Naive thymus-derived CD8-positive, alpha-beta T cell (primary cell): ENCODE results near the gene WIPF1. TPM values are rescaled to one million over a fixed set of nuclear protein-coding genes. Genes with fewer than 3 reads are reported as not detected.

Experiments used
- ATAC-seq, 2 donors: fragments of 150-1000 bp; cut with Tn5 transposase in 1 of 2; sonication (Bioruptor Pico), chemical (Tn5 transposase) in 1 of 2; 1 replicate in 1 of 2; 2 replicates in 1 of 2; pipeline ENCODE4 v1.10.0; 2021; ENCODE audit warnings: mild to moderate bottlenecking in 2 of 2, moderate library complexity in 2 of 2
- POLR2A ChIA-PET: fragments of 350-600 bp; sonication (Branson Sonifier 250); formaldehyde crosslinking; loops from one replicate; lab custom pipeline; 2021; ENCODE audit warnings: antibody characterized with exemption; lab: Charles Lee
- DNase-seq, 10 donors: peaks; one replicate each; pipeline versions ENCODE4 v3.0.0 to v3.0.0-alpha.2; 2020 to 2022
- H3K27ac Mint-ChIP-seq, 10 donors: one replicate each; pipeline ENCODE4 v1.8.0; 2020 to 2022; ENCODE audit warnings: mild to moderate bottlenecking in 10 of 10, mixed read lengths in 10 of 10, moderate library complexity in 4 of 10, inconsistent platforms in 1 of 10
- H3K27me3 Mint-ChIP-seq, 5 donors: one replicate each; pipeline ENCODE4 v1.8.0; 2021 to 2022; ENCODE audit warnings: mixed read lengths in 5 of 5
- H3K36me3 Mint-ChIP-seq, 3 donors: one replicate each; pipeline ENCODE4 v1.8.0; 2020 to 2022; ENCODE audit warnings: mixed read lengths in 3 of 3, mild to moderate bottlenecking in 2 of 3, inconsistent platforms in 1 of 3
- H3K4me1 Mint-ChIP-seq, 4 donors: one replicate each; pipeline ENCODE4 v1.8.0; 2021 to 2022; ENCODE audit warnings: mixed read lengths in 4 of 4
- H3K4me3 Mint-ChIP-seq, 10 donors: one replicate each; pipeline ENCODE4 v1.8.0; 2020 to 2022; ENCODE audit warnings: mild to moderate bottlenecking in 10 of 10, mixed read lengths in 10 of 10, moderate library complexity in 6 of 10, inconsistent platforms in 1 of 10
- H3K9me3 Mint-ChIP-seq, 9 donors: one replicate each; pipeline ENCODE4 v1.8.0; 2020 to 2022; ENCODE audit warnings: mixed read lengths in 9 of 9, mild to moderate bottlenecking in 3 of 9, inconsistent platforms in 1 of 9, moderate library complexity in 1 of 9
- polyA plus RNA-seq, 3 donors: library from polyadenylated mRNA; unstranded; fragments of 300-500 nt; fragmentation: Illumina TruSeq; gene quantifications; one replicate each; pipeline ENCODE4 v1.2.3, GENCODE V29; 2021
- total RNA-seq, 8 experiments: library from RNA in 2 of 8; stranded (reverse) in 2 of 8; gene quantifications; one replicate each; pipeline ENCODE4 v1.2.3 and lab custom pipeline; 2021 to 2026

Gene WIPF1
- total and polyA plus RNA-seq, 5 experiments from 2014 or later = 97.5 to 419 (median 116) TPM

DNA sequence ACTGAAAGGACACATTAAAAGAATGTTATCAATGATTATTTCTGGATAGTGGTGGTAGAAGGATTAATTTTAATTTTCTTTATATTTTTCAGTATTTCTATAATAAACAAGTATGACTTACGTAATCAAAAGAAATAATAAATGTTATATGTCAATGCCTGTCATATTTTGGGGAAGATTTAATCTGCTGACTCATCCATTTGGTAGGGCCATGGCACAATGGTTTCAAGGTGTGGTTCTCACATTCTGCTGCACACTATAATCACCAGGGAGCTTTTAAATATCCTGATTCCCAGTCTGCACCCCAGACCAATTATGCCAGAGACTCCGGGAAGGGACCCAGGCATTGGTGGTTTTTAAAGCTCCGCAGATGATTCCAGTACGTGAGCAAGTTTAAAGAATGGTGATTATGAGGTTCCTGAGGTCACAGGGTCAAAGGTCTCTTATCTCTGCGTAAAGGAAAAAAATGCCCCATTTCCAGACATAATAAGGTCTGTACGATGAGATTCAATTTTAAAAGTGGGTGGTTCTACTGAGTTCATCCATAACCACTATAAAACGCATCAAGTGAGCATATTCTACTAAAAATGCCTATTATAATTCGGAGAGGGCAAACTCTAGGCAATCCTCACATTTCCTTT, 27.2 kb downstream of the WIPF1 start:
- Mint-ChIP-seq H3K36me3 (peaks cover 4 to 97% (median 43%) of the 10 kb centered on the region in 3 donors), H3K4me1 (peaks cover 26 to 55% (median 50%) of the 10 kb centered on the region in 4 donors), H3K9me3 (no peaks in the 10 kb centered on the region), H3K4me3 (no peak overlapping the region), H3K27me3 (no peaks in the 10 kb centered on the region), H3K27ac (peak overlapping the region; percentile 14 to 84 (median 70))
- no peak for DNase-seq
- ATAC-seq = no peak
- POLR2A ChIA-PET = interaction anchor here (0.6 kb wide), 1 partner anchor 161 kb away, joined by 3 read pairs; no protein-coding TSS in a partner anchor

DNA sequence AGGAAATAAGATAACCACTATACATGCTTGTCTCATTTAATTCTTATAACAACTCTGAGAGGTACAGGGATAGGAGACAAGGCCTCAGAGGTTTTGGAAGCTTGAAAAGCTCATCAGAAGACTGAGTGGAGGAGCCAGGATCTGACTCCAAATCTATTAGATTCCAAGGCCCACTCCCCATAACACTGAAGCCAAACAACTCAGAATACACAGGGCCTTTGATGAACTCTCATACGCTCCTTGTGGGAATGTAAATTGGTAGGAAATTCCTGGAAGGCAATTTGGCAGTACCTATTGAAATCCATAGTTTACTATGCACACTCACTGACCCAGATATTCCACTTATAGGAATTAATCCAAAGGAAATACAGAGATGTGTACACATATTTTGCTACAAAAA, 27.9 kb downstream of the WIPF1 start:
- Mint-ChIP-seq H3K36me3 (peaks cover 4 to 97% (median 41%) of the 10 kb centered on the region in 3 donors), H3K9me3 (no peaks in the 10 kb centered on the region), H3K27ac (peak overlapping the region in 9 of 10 donors; percentile 50 to 86 (median 72)), H3K4me1 (peaks cover 26 to 49% (median 44%) of the 10 kb centered on the region in 4 donors), H3K4me3 (no peak overlapping the region), H3K27me3 (no peaks in the 10 kb centered on the region)
- no peak for ATAC-seq
- POLR2A ChIA-PET = interaction anchor here (1.0 kb wide), 1 partner anchor 28 kb away, joined by 3 read pairs; the partner anchor contains the start of gene WIPF1
- DNase-seq = no peak

DNA sequence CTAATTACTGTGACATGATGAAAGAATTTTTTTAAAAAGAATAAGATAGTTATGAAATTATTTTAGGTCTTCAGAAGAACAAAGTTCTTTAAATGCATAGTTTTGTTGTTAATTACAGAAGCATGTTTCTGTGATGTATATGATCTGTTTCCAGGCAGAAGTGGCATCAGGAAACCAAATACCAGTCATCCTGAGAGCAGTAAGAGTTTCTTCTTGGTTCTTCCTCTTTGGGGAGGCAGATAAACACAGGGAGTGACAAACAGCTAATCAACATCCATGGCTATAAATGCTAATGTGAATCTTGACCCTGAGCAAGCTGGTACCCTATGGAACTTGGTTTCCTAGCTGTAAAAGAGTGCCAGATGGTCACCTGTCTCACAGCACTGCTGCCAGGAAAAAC, 29.2 kb downstream of the WIPF1 start:
- ATAC-seq = no peak
- Mint-ChIP-seq H3K4me3 (no peak overlapping the region), H3K36me3 (peaks cover 4 to 96% (median 34%) of the 10 kb centered on the region in 3 donors), H3K4me1 (peaks cover 22 to 38% (median 35%) of the 10 kb centered on the region in 4 donors), H3K27ac (peak overlapping the region in 5 of 10 donors; percentile 32 to 73 (median 38)), H3K9me3 (no peaks in the 10 kb centered on the region), H3K27me3 (no peaks in the 10 kb centered on the region)
- DNase-seq = no peak
- POLR2A ChIA-PET = interaction anchor here (0.6 to 1.7 kb wide), 2 partner anchors 13 to 175 kb away, joined by 4 to 5 read pairs; no protein-coding TSS in a partner anchor

DNA sequence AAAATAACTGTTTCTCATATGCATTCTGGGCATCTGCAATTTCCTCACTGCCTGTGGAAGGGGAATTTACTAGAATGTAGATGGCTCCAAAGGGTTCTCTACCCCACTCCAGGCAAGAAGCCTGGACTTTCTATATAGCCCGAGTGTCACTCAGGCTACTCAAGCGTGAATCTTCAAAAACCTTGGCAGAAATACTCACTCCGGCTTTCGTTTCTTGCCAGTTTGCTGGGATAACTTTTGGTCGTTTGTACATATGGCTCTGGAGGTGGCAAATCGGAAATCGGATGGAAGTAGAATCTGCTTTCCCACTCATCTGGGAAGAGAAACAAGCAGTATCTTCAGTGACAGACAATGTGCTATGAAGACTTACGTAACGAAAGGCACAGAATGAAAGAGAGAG, 30.7 kb downstream of the WIPF1 start:
- Mint-ChIP-seq H3K27ac (peak overlapping the region in 9 of 10 donors; percentile 57 to 85 (median 72)), H3K36me3 (peaks cover 4 to 96% (median 34%) of the 10 kb centered on the region in 3 donors), H3K27me3 (no peaks in the 10 kb centered on the region), H3K4me3 (no peak overlapping the region), H3K4me1 (peaks cover 18 to 32% (median 28%) of the 10 kb centered on the region in 4 donors), H3K9me3 (no peaks in the 10 kb centered on the region)
- no peak for ATAC-seq
- no peak for DNase-seq
- POLR2A ChIA-PET = interaction anchor here (0.6 to 1.7 kb wide), 2 partner anchors 11 to 103 kb away, joined by 3 to 5 read pairs; no protein-coding TSS in a partner anchor

DNA sequence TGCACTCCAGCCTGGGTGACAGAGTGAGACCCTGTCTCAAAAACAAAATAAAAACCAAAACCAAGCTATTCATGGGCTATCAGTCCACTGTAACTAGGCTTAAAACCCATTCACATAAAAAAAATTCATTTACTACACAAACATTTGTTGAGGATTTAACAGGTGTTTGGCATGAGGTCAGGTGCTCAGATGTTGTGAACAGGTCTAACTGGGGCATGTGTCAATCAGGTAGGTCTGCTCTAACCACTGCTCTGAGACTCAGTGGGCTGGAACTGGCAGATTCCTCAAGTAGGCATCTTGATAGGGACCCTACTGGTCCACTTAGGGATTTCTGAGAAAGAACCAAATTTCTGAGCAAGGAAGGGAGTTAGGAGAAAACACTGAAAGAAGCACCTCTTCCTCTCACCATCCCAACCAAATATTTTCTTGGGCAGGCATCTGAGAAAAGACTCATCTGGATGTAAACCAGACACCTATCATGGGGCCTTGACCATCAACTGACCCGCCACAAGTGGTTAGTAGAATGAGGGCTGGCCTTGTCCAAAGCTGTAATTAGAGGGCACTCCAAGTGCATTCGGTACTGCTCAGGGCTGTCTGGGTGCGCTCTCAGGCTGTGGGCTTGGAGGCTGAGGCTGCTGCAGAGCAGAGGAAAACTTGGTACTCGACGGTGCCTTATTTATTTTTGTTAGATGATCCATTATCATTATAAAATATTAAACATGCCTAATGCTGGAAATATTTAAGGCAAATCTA, 33.9 kb downstream of the WIPF1 start:
- no peak overlapping the region for H3K4me3 Mint-ChIP-seq
- no peak for DNase-seq
- peak overlapping the region in 8 of 10 donors; percentile 25 to 81 (median 58) for H3K27ac Mint-ChIP-seq
- no peaks in the 10 kb centered on the region for H3K27me3 Mint-ChIP-seq
- peaks cover 3 to 6% (median 4%) of the 10 kb centered on the region in 4 donors for H3K4me1 Mint-ChIP-seq
- ATAC-seq = no peak
- H3K9me3 Mint-ChIP-seq = no peaks in the 10 kb centered on the region
- POLR2A ChIA-PET = no interaction called here
- H3K36me3 Mint-ChIP-seq = peaks cover 0 to 90% (median 17%) of the 10 kb centered on the region in 3 donors

DNA sequence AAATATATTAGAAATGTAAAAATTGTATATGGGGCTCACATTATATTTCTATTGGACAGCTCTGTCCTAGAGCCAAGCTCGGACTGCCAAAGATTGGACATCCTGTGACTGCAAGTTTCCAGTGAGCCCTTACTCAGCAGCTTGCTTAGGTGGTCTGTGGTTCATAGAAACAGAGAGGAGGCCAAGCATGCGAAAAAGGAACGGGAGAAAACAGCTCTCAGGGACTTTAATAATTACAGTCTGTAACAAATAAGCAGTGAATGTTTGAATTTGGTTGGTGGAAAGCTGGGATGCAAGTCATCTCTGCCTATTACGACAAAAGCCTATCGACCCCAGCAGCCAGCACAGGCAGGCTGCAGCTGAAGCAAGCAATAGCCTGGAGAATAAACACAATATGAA, 35.6 kb downstream of the WIPF1 start:
- POLR2A ChIA-PET = interaction anchor here (0.7 to 3.0 kb wide), 2 partner anchors 10 to 15 kb away, joined by 3 to 12 read pairs; no protein-coding TSS in a partner anchor
- DNase-seq = no peak
- H3K9me3 Mint-ChIP-seq = no peaks in the 10 kb centered on the region
- H3K27me3 Mint-ChIP-seq = no peaks in the 10 kb centered on the region
- peaks cover 1 to 6% (median 2%) of the 10 kb centered on the region in 4 donors for H3K4me1 Mint-ChIP-seq
- H3K36me3 Mint-ChIP-seq = peaks cover 0 to 83% (median 17%) of the 10 kb centered on the region in 3 donors
- ATAC-seq = no peak
- H3K4me3 Mint-ChIP-seq = no peak overlapping the region
- H3K27ac Mint-ChIP-seq = peak overlapping the region in 7 of 10 donors; percentile 16 to 82 (median 70)

DNA sequence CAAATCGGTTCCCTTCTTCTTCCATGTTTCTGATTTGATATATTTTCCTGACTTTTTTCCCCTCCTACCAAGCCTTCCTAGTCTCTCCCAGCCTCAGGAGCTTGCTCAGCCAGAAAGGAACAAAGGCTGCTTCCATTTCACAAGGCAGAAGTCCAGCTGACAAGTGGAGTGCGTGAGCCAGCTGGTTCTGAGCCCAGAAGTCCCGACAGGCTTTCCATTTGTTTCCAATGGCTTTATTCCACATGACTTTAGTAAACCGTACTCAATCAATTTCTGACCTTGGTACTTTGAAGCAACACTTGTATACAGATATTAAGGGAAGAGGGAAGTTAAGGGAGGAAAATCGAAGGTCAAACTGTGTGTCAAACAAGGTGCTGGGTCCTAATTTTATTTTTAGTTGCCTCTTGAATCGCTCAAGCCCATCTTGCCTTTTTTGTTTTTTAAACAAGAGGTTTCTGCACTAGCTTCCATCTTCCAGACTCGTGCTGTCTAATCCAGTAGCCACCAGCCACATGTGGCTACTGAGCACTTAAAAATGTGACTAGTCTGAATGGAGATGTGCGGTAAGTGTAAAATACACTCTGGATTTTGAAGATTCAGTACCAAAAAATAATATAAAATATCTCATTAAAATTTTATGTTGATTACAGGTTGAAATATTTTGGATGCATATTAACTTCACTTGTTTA, 36.2 kb downstream of the WIPF1 start:
- POLR2A ChIA-PET = interaction anchor here (0.7 to 3.0 kb wide), 2 partner anchors 9 to 15 kb away, joined by 3 to 12 read pairs; no protein-coding TSS in a partner anchor
- DNase-seq (no peak), ATAC-seq (no peak)
- H3K36me3 Mint-ChIP-seq = peaks cover 0 to 79% (median 15%) of the 10 kb centered on the region in 3 donors
- peak overlapping the region in 9 of 10 donors; percentile 22 to 84 (median 79) for H3K27ac Mint-ChIP-seq
- H3K4me3 Mint-ChIP-seq = no peak overlapping the region
- H3K27me3 Mint-ChIP-seq = no peaks in the 10 kb centered on the region
- H3K9me3 Mint-ChIP-seq = no peaks in the 10 kb centered on the region
- peaks cover 1 to 7% (median 3%) of the 10 kb centered on the region in 4 donors for H3K4me1 Mint-ChIP-seq

DNA sequence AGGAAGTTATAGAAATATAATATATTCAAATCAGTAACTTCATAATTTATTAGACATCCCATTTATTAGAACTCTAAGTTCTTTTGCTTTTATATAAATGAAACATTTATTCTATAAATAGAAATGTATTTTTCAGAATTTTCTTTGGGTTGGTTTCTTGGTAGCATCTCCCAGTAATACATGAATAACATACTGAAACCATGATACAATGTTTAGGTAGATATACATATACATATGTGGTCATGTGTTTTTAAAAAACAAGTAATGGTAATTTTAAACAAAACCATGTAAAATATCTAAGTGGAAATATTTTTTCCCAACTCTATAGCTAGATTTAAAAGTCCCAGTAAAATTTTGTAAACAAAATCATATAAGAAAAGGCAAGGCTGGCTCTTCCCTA, 36.9 kb downstream of the WIPF1 start:
- Mint-ChIP-seq H3K4me1 (peaks cover 4 to 12% (median 9%) of the 10 kb centered on the region in 4 donors), H3K27ac (peak overlapping the region in 9 of 10 donors; percentile 54 to 84 (median 79)), H3K27me3 (no peaks in the 10 kb centered on the region), H3K4me3 (no peak overlapping the region), H3K9me3 (no peaks in the 10 kb centered on the region), H3K36me3 (peaks cover 0 to 77% (median 14%) of the 10 kb centered on the region in 3 donors)
- no peak for ATAC-seq
- POLR2A ChIA-PET = interaction anchor here (3.0 kb wide), 1 partner anchor 14 kb away, joined by 12 read pairs; no protein-coding TSS in a partner anchor
- no peak for DNase-seq

DNA sequence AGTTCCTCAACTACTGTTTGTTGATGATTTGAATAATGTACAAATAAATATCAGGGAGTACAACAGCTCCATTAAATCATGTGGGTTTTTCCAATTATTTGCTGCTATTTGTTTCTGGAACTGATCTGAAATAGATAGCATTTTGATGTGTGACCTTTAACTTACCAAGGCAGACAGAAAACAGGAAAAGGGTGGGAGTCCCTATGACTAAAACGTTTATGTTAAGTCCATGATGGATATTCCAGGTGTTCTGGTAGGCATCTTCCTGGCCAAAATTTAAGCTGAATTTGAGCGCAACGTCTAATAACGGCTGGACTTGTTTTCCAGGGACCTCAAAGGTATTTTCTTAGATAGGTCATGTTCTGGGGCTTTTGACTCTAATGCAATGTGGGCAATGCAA, 41.6 kb downstream of the WIPF1 start:
- H3K36me3 Mint-ChIP-seq = peaks cover 0 to 32% (median 7%) of the 10 kb centered on the region in 3 donors
- no peaks in the 10 kb centered on the region for H3K27me3 Mint-ChIP-seq
- peaks cover 11 to 52% (median 42%) of the 10 kb centered on the region in 4 donors for H3K4me1 Mint-ChIP-seq
- POLR2A ChIA-PET = interaction anchor here (1.1 to 3.5 kb wide), 7 partner anchors 11 to 70 kb away, joined by 3 to 22 read pairs (median 4); partner anchors contain the start of gene GPR155
- no peaks in the 10 kb centered on the region for H3K9me3 Mint-ChIP-seq
- peak overlapping the region in 8 of 10 donors; percentile 6 to 90 (median 74) for H3K27ac Mint-ChIP-seq
- no peak for DNase-seq
- no peak for ATAC-seq
- no peak overlapping the region for H3K4me3 Mint-ChIP-seq

DNA sequence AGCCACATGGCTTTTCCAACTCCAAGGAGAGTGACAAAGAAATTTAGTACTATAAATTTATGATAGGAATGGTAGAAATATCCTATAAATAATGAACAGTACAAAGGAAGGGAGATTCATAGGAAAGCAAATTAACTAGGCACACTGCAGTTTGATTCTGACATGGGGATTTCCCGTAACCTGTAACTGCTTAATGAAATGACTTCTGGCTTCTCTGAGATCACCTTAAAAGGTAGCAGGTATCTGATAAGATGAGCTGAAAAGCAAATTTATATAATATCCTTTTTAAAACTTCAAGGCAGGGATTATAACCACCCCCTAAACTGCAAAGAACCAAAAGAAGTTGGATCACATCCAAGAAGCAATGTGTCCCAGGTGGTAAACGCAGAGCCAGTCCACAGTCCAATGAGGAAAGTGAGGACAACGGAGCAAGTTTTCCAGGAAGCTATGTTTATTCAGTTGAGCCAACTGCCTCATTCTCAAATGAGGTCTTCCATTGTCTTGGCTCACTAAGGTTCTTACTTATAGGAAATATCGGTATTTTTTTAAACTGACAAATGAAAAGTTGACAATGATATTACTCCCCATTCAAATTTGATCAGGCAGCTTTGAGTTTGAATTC, 43.0 kb downstream of the WIPF1 start:
- Mint-ChIP-seq H3K36me3 (peaks cover 0 to 25% (median 3%) of the 10 kb centered on the region in 3 donors), H3K4me3 (peak overlapping the region in 5 of 10 donors; percentile 59 to 75 (median 72)), H3K27ac (peak overlapping the region; percentile 51 to 94 (median 83)), H3K4me1 (peaks cover 11 to 60% (median 42%) of the 10 kb centered on the region in 4 donors), H3K27me3 (no peaks in the 10 kb centered on the region), H3K9me3 (no peaks in the 10 kb centered on the region)
- DNase-seq (peak in 2 of 10 donors; percentile 19 to 29), ATAC-seq (peak; percentile 65 to 85)
- POLR2A ChIA-PET = interaction anchor here (1.0 to 3.5 kb wide), 9 partner anchors 8 to 69 kb away, joined by 3 to 22 read pairs (median 3); partner anchors contain the start of gene GPR155

DNA sequence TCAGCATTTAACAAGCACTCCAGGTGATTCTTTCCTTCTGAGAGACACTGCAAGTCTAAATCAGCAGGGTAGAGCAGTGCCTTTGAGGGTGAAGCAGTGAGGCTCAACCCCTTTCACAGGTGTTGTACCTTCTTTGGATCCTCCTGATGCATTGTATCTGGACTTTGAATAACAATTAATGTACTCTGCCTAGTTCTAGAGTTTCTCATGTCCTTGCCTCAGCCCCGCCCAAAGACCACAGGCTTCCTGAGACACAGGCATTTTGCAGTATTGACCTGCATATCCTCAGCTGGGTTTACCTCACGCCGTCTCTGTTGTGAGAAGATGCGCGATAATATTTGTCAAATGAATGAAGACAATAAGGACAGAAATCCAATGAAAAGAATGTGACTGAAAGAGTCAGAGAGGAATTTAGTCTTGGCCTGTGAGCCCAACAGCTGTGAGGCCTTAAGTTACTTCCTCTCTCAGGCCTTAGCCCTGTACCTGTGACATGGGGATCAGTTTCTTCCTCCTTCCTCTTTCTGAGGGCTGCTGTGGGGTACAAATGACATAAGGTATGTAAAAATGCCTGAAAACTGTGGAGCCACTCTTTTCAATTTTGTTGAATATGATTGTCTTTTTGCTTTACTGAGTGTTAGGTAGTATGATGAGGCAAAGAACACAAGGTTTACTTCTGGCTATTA, 43.7 kb downstream of the WIPF1 start:
- Mint-ChIP-seq H3K36me3 (peaks cover 0 to 19% (median 3%) of the 10 kb centered on the region in 3 donors), H3K9me3 (no peaks in the 10 kb centered on the region), H3K4me1 (peaks cover 11 to 60% (median 42%) of the 10 kb centered on the region in 4 donors), H3K27ac (peak overlapping the region; percentile 51 to 94 (median 83)), H3K4me3 (peak overlapping the region; percentile 1 to 79 (median 61)), H3K27me3 (no peaks in the 10 kb centered on the region)
- peak; percentile 43 to 47 for ATAC-seq
- peak in 4 of 10 donors; percentile 18 to 25 (median 20) for DNase-seq
- POLR2A ChIA-PET = interaction anchor here (1.0 to 3.5 kb wide), 3 partner anchors 14 to 68 kb away, joined by 3 to 22 read pairs (median 13); partner anchors contain the start of gene GPR155
